ENCODE measurements around the gene WNT4.

Gene WNT4

GRCh38 chr1:22128392-22128791, 14.5 kb downstream of the WNT4 start:
- DNase-seq = no peak

GRCh38 chr1:22127731-22128130, 15.2 kb downstream of the WNT4 start:
- no peak for DNase-seq

- no peak for DNase-seq
Measured at GRCh38 chr1:22127248-22127647, 15.6 kb downstream of the WNT4 start.

- no peak for DNase-seq
Measured at GRCh38 chr1:22126531-22126930, 16.4 kb downstream of the WNT4 start.

GRCh38 chr1:22124592-22125229, 18.2 kb downstream of the WNT4 start:
- no peak for DNase-seq

- DNase-seq = no peak
Measured at GRCh38 chr1:22123901-22124404, 18.9 kb downstream of the WNT4 start.

GRCh38 chr1:22123071-22123390, 19.9 kb downstream of the WNT4 start:
- no peak for DNase-seq

GRCh38 chr1:22122273-22123070, 20.4 kb downstream of the WNT4 start:
- no peak for DNase-seq

GRCh38 chr1:22121421-22121911, 21.4 kb downstream of the WNT4 start:
- no peak for DNase-seq

GRCh38 chr1:22120469-22120790, 22.5 kb downstream of the WNT4 start:
- no peak for DNase-seq

GRCh38 chr1:22119626-22120468, 23.1 kb downstream of the WNT4 start:
- no peak for DNase-seq

GRCh38 chr1:22118291-22118992, 24.5 kb downstream of the WNT4 start:
- no peak for DNase-seq

- no peak for DNase-seq
Measured at GRCh38 chr1:22117851-22118250, 25.0 kb downstream of the WNT4 start.

- no peak for DNase-seq
Measured at GRCh38 chr1:22117238-22117637, 25.7 kb downstream of the WNT4 start.

GRCh38 chr1:22115286-22115685, 27.6 kb downstream of the WNT4 start:
- DNase-seq = no peak

GRCh38 chr1:22114083-22115012, 28.5 kb downstream of the WNT4 start:
- no peak for DNase-seq

GRCh38 chr1:22112554-22112953, 30.3 kb downstream of the WNT4 start:
- no peak for DNase-seq

GRCh38 chr1:22111620-22112019, 31.3 kb downstream of the WNT4 start:
- DNase-seq = no peak

- DNase-seq = no peak
Measured at GRCh38 chr1:22111115-22111514, 31.8 kb downstream of the WNT4 start.

- no peak for DNase-seq
Measured at GRCh38 chr1:22110016-22110415, 32.9 kb downstream of the WNT4 start.

GRCh38 chr1:22108339-22109105, 34.4 kb downstream of the WNT4 start:
- no peak for DNase-seq

Data from NCI-H524 treated with DMSO at 0.1 percent for 48 hours (cell line).